ENCODE measurements around the gene GALNT14.
"Not testable (repeated sequence)": the region's sequence is repeated elsewhere in the genome, so short reads cannot be mapped to it uniquely, and the experiment has no call there.

Gene GALNT14

GRCh38 chr2:30936977-30937376, 201.3 kb downstream of the GALNT14 start:
- DNase-seq (ENCODE audit: low read depth, low spot score), result no peak

GRCh38 chr2:30935795-30936194, 202.4 kb downstream of the GALNT14 start:
- H3K4me3 ChIP-seq (ENCODE audit: low read length), result no peak overlapping the region
- no peak for DNase-seq (ENCODE audit: low read depth, low spot score)

More at GRCh38 chr2:30936977-30937376, 201.3 kb downstream of the GALNT14 start:
- H3K4me3 ChIP-seq (ENCODE audit: low read length), result no peak overlapping the region

GRCh38 chr2:30934066-30934465, 204.2 kb downstream of the GALNT14 start:
- no peak for DNase-seq (ENCODE audit: low read depth, low spot score)

GRCh38 chr2:30933496-30933895, 204.7 kb downstream of the GALNT14 start:
- H3K4me3 ChIP-seq (ENCODE audit: low read length), result no peak overlapping the region
- DNase-seq (ENCODE audit: low read depth, low spot score), result no peak

More at GRCh38 chr2:30934066-30934465, 204.2 kb downstream of the GALNT14 start:
- no peak overlapping the region for H3K4me3 ChIP-seq (ENCODE audit: low read length)

GRCh38 chr2:30932870-30933269, 205.4 kb downstream of the GALNT14 start:
- H3K4me3 ChIP-seq (ENCODE audit: low read length), result no peak overlapping the region

GRCh38 chr2:30931841-30932407, 206.3 kb downstream of the GALNT14 start:
- DNase-seq (ENCODE audit: low read depth, low spot score), result no peak
- no peak overlapping the region for H3K4me3 ChIP-seq (ENCODE audit: low read length)

More at GRCh38 chr2:30932870-30933269, 205.4 kb downstream of the GALNT14 start:
- peak; percentile 47 for DNase-seq (ENCODE audit: low read depth, low spot score)

- DNase-seq (ENCODE audit: low read depth, low spot score), result no peak
- H3K4me3 ChIP-seq (ENCODE audit: low read length), result no peak overlapping the region
Observed at GRCh38 chr2:30930716-30931115, 207.5 kb downstream of the GALNT14 start.

- no peak for DNase-seq (ENCODE audit: low read depth, low spot score)
- no peak overlapping the region for H3K4me3 ChIP-seq (ENCODE audit: low read length)
Observed at GRCh38 chr2:30927465-30928075, 210.7 kb downstream of the GALNT14 start.

GRCh38 chr2:30926606-30927005, 211.6 kb downstream of the GALNT14 start:
- no peak for DNase-seq (ENCODE audit: low read depth, low spot score)
- H3K4me3 ChIP-seq (ENCODE audit: low read length), result no peak overlapping the region

GRCh38 chr2:30923623-30924022, 214.6 kb downstream of the GALNT14 start:
- H3K4me3 ChIP-seq (ENCODE audit: low read length), result no peak overlapping the region
- DNase-seq (ENCODE audit: low read depth, low spot score), result no peak

- DNase-seq (ENCODE audit: low read depth, low spot score), result no peak
- no peak overlapping the region for H3K4me3 ChIP-seq (ENCODE audit: low read length)
Observed at GRCh38 chr2:30920511-30920910, 217.7 kb downstream of the GALNT14 start.

- DNase-seq (ENCODE audit: low read depth, low spot score), result no peak
- H3K4me3 ChIP-seq (ENCODE audit: low read length), result no peak overlapping the region
Observed at GRCh38 chr2:30915486-30915885, 222.8 kb downstream of the GALNT14 start.

GRCh38 chr2:30914456-30914855, 223.8 kb downstream of the GALNT14 start:
- no peak overlapping the region for H3K4me3 ChIP-seq (ENCODE audit: low read length)
- DNase-seq (ENCODE audit: low read depth, low spot score), result no peak

GRCh38 chr2:30912056-30912455, 226.2 kb downstream of the GALNT14 start:
- no peak for DNase-seq (ENCODE audit: low read depth, low spot score)
- no peak overlapping the region for H3K4me3 ChIP-seq (ENCODE audit: low read length)

- H3K4me3 ChIP-seq (ENCODE audit: low read length), result no peak overlapping the region
- no peak for DNase-seq (ENCODE audit: low read depth, low spot score)
Observed at GRCh38 chr2:30911327-30911726, 226.9 kb downstream of the GALNT14 start.

GRCh38 chr2:30910686-30911085, 227.6 kb downstream of the GALNT14 start:
- DNase-seq (ENCODE audit: low read depth, low spot score), result no peak
- no peak overlapping the region for H3K4me3 ChIP-seq (ENCODE audit: low read length)

- not testable (repeated sequence) for H3K4me3 ChIP-seq (ENCODE audit: low read length); DNase-seq (ENCODE audit: low read depth, low spot score)
Observed at GRCh38 chr2:30904437-30904836, 233.8 kb downstream of the GALNT14 start.

- no peak overlapping the region for H3K4me3 ChIP-seq (ENCODE audit: low read length)
- no peak for DNase-seq (ENCODE audit: low read depth, low spot score)
Observed at GRCh38 chr2:30903326-30903725, 234.9 kb downstream of the GALNT14 start.

GRCh38 chr2:30900381-30900780, 237.9 kb downstream of the GALNT14 start:
- no peak overlapping the region for H3K4me3 ChIP-seq (ENCODE audit: low read length)
- DNase-seq (ENCODE audit: low read depth, low spot score), result no peak

- H3K4me3 ChIP-seq (ENCODE audit: low read length), result no peak overlapping the region
- no peak for DNase-seq (ENCODE audit: low read depth, low spot score)
Observed at GRCh38 chr2:30899516-30900054, 238.7 kb downstream of the GALNT14 start.

GRCh38 chr2:30897539-30897938, 240.7 kb downstream of the GALNT14 start:
- DNase-seq (ENCODE audit: low read depth, low spot score), result no peak

More at GRCh38 chr2:30897539-30897938, 240.7 kb downstream of the GALNT14 start:
- H3K4me3 ChIP-seq (ENCODE audit: low read length), result no peak overlapping the region

Data from Jurkat, Clone E6-1 (cell line).